B cell (primary cell): ENCODE data around the gene PNKD. TPM values are rescaled to one million over a fixed set of nuclear protein-coding genes. Genes with fewer than 3 reads are reported as not detected.

Experiments used
- ATAC-seq: fragments of 200-7000 bp; cut with Tn5 transposase; one replicate; pipeline ENCODE4 v1.10.0; 2021; ENCODE audit warnings: low read depth, mild to moderate bottlenecking, moderate number of reproducible peaks, moderate library complexity
- CTCF ChIA-PET: fragments of 350-600 bp; sonication (Branson Sonifier 250); formaldehyde crosslinking; loops from one replicate; lab custom pipeline; 2021; ENCODE audit warnings: antibody characterized with exemption, inconsistent platforms; lab: Charles Lee
- POLR2A ChIA-PET: fragments of 350-600 bp; sonication (Branson Sonifier 250); formaldehyde crosslinking; loops from one replicate; lab custom pipeline; 2021; ENCODE audit warnings: antibody characterized with exemption; lab: Charles Lee
- DNase-seq: peaks from one replicate; pipeline ENCODE4 v3.0.0; 2013
- H2AFZ ChIP-seq: 2 replicates; pipeline ENCODE4 v1.6.1; 2012; ENCODE audit warnings: mild to moderate bottlenecking, low read depth, low read length; ENCODE audit not compliant: insufficient read depth, poor library complexity, severe bottlenecking
- H3K27ac ChIP-seq, 2 donors: 1 replicate in 1 of 2; 2 replicates in 1 of 2; pipeline ENCODE4 v1.5.1; 2012 to 2013; ENCODE audit warnings: low read length in 2 of 2, mild to moderate bottlenecking in 2 of 2, moderate library complexity in 1 of 2
- H3K27me3 ChIP-seq, 4 experiments: fragments of 200-600 bp in 1 of 4; sonication (generic) in 1 of 4; replicated peaks in 1 of 4; 1 replicate in 2 of 4; 2 replicates in 2 of 4; pipeline versions ENCODE4 v1.6.1 to v1.7.0; 2013 to 2016; ENCODE audit warnings: low read length in 3 of 4, mild to moderate bottlenecking in 2 of 4, mixed read lengths in 1 of 4, moderate library complexity in 1 of 4; ENCODE audit not compliant: insufficient read depth in 4 of 4, control insufficient read depth in 3 of 4; ENCODE audit errors: control extremely low read depth in 1 of 4
- H3K36me3 ChIP-seq, 2 experiments: replicated peaks in 1 of 2; 1 replicate in 1 of 2; 2 replicates in 1 of 2; pipeline versions ENCODE4 v1.6.1 to v1.7.1; 2013; ENCODE audit warnings: low read length in 1 of 2; ENCODE audit not compliant: insufficient read depth in 2 of 2, control insufficient read depth in 1 of 2; ENCODE audit errors: control extremely low read depth in 1 of 2, extremely low read depth in 1 of 2
- H3K4me1 ChIP-seq, 2 donors: fragments of 200-600 bp in 1 of 2; sonication (generic) in 1 of 2; 1 replicate in 1 of 2; 2 replicates in 1 of 2; pipeline versions ENCODE4 v1.5.1 to v1.6.1; 2013 to 2017; ENCODE audit warnings: low read length in 2 of 2; ENCODE audit not compliant: control insufficient read depth in 2 of 2, insufficient read depth in 2 of 2
- H3K4me2 ChIP-seq: replicated peaks from 2 replicates; pipeline ENCODE3; 2012; ENCODE audit warnings: mild to moderate bottlenecking, low read depth, low read length; ENCODE audit not compliant: poor library complexity, severe bottlenecking
- H3K4me3 ChIP-seq, 5 experiments: fragments of 200-600 bp in 1 of 5; sonication (generic) in 1 of 5; 1 replicate in 3 of 5; 2 replicates in 2 of 5; pipeline versions ENCODE4 v1.5.1 to v1.7.0; 2011 to 2016; ENCODE audit warnings: low read length in 4 of 5, mild to moderate bottlenecking in 4 of 5, low read depth in 2 of 5, control low read depth in 1 of 5, moderate library complexity in 1 of 5; ENCODE audit not compliant: insufficient read depth in 1 of 5; ENCODE audit errors: control extremely low read depth in 1 of 5, extremely low read depth in 1 of 5
- H3K79me2 ChIP-seq: fragments of 200-600 bp; sonication (generic); one replicate; pipeline ENCODE4 v1.6.0; 2016; ENCODE audit warnings: low read length; ENCODE audit not compliant: control insufficient read depth, insufficient read depth
- H3K9ac ChIP-seq: fragments of 200-600 bp; sonication (generic); 2 replicates; pipeline ENCODE4 v1.6.1; 2017; ENCODE audit warnings: mild to moderate bottlenecking, low read length, moderate library complexity
- H3K9me3 ChIP-seq, 3 donors: one replicate each; pipeline versions ENCODE4 v1.6.1 to v1.7.1; 2013; ENCODE audit warnings: low read length in 2 of 3; ENCODE audit not compliant: control insufficient read depth in 2 of 3, insufficient read depth in 1 of 3; ENCODE audit errors: control extremely low read depth in 1 of 3
- H4K20me1 ChIP-seq: 2 replicates; pipeline ENCODE4 v1.6.0; 2012; ENCODE audit warnings: mild to moderate bottlenecking, low read length; ENCODE audit not compliant: insufficient read depth, control insufficient read depth, poor library complexity, severe bottlenecking
- H3K27ac Mint-ChIP-seq: one replicate; pipeline ENCODE4 v1.8.0; 2021; ENCODE audit warnings: mixed read lengths
- H3K27me3 Mint-ChIP-seq: one replicate; pipeline ENCODE4 v1.8.0; 2021; ENCODE audit warnings: mixed read lengths
- H3K4me1 Mint-ChIP-seq: one replicate; pipeline ENCODE4 v1.8.0; 2021; ENCODE audit warnings: mixed read lengths
- H3K4me3 Mint-ChIP-seq: one replicate; pipeline ENCODE4 v1.8.0; 2021; ENCODE audit warnings: mixed read lengths
- H3K9me3 Mint-ChIP-seq: one replicate; pipeline ENCODE4 v1.8.0; 2022; ENCODE audit warnings: mixed read lengths; ENCODE audit not compliant: insufficient read depth
- CTCF ChIP-seq: fragments of 200-600 bp; IDR thresholded peaks from one replicate; pipeline ENCODE4 v1.8.0; 2022; ENCODE audit warnings: antibody characterized with exemption, mild to moderate bottlenecking
- EZH2 ChIP-seq: IDR thresholded peaks from 2 replicates; pipeline ENCODE4 v1.6.1; 2012; ENCODE audit warnings: borderline replicate concordance, low read depth, mild to moderate bottlenecking, moderate library complexity, low read length; ENCODE audit not compliant: insufficient read depth, poor library complexity, severe bottlenecking
- WGBS: methylation state at CpG from one replicate; pipeline ENCODE4 v1.1.5; 2013; ENCODE audit warnings: missing lambda C conversion rate; ENCODE audit not compliant: insufficient coverage; 5-methylcytosine and 5-hydroxymethylcytosine counted together
- intact Hi-C: fragments of 100-400 bp; cut with micrococcal nuclease; formaldehyde crosslinking; loops from one replicate; pipeline ENCODE4 v1.10.0; 2022
- polyA plus RNA-seq: library from polyadenylated mRNA; depleted of rRNA; stranded (reverse); fragments of >200 nt; gene quantifications from 2 replicates; pipeline ENCODE4 v1.2.3, GENCODE V29; 2012
- total RNA-seq, 2 donors: library from RNA; stranded (reverse); fragments of 120-200 nt in 1 of 2; gene quantifications; 1 replicate in 1 of 2; 2 replicates in 1 of 2; pipeline versions ENCODE4 v1.2.3 to v1.2.4, GENCODE V29; 2013 to 2022

The PNKD gene
- total and polyA plus RNA-seq, 2 donors (not counting 1 experiment from before 2014, with no cell fraction given) = 29.7 to 55.8 TPM

- Histone ChIP-seq H3K27me3 (no peaks in the 10 kb centered on the region), H4K20me1 (no peaks in the 10 kb centered on the region), H3K27ac (peak within 1 kb of the TSS; percentile 92 to 98), H2AFZ (peak within 1 kb of the TSS; percentile 72), H3K4me3 (peak within 1 kb of the TSS; percentile 50 to 95 (median 87)), H3K9me3 (no peaks in the 10 kb centered on the region), H3K79me2 (peaks cover 69% of the 10 kb centered on the region), H3K4me1 (peaks cover 57 to 71% of the 10 kb centered on the region in 2 donors), H3K4me2 (peak within 1 kb of the TSS; percentile 93), H3K36me3 (no peaks in the 10 kb centered on the region), H3K9ac (peak within 1 kb of the TSS; percentile 97)
- H3K9me3 Mint-ChIP-seq = no peaks in the 10 kb centered on the region
- intact Hi-C loops = loop anchor here (1.0 to 5.0 kb wide), 7 partner anchors 9 to 590 kb away; partner anchors contain the start of genes CATIP, CNOT9, USP37 and WNT10A
- peak; percentile 90 for DNase-seq
- H3K27ac Mint-ChIP-seq = peak within 1 kb of the TSS; percentile 93
- H3K4me1 Mint-ChIP-seq = peaks cover 60% of the 10 kb centered on the region
- POLR2A ChIA-PET = interaction anchor here (0.6 to 3.4 kb wide), 6 partner anchors 20 to 114 kb away, joined by 3 to 32 read pairs (median 7); partner anchors contain the start of genes AAMP and PNKD
- ATAC-seq = peak; percentile 72
- CTCF ChIA-PET = interaction anchor here (1.0 to 15.5 kb wide), 10 partner anchors 9 to 367 kb away, joined by 3 to 331 read pairs (median 11); partner anchors contain the start of genes AAMP, BCS1L, CATIP and PNKD
- WGBS = 1% methylated on average over 49 of the region's 63 CpGs
- H3K4me3 Mint-ChIP-seq = peak within 1 kb of the TSS; percentile 89
- H3K27me3 Mint-ChIP-seq = no peaks in the 10 kb centered on the region
- TF ChIP-seq CTCF = peak; percentile 90
- TF ChIP-seq EZH2 = no peak
Observed at GRCh38 chr2:218292048-218293014, 22.0 kb downstream of the PNKD start, which contains the start of gene TMBIM1. Gene TMBIM1, minus strand, starts transcription at chr2:218292503. Its CDS starts 10,362 bp downstream, at chr2:218282141.
